ENCODE data around the gene LPP.
"Not testable (repeated sequence)": the region's sequence is repeated elsewhere in the genome, so short reads cannot be mapped to it uniquely, and the experiment has no call there.

The LPP gene

GRCh38 chr3:188700918-188701317, 547.0 kb downstream of the LPP start:
- no peaks in the 10 kb centered on the region for H3K79me2 ChIP-seq (ENCODE audit: insufficient read depth, low read length)
- no peak overlapping the region for H2AFZ ChIP-seq (ENCODE audit: low read depth, low read length, severe bottlenecking)
- no peaks in the 10 kb centered on the region for H3K27me3 ChIP-seq (ENCODE audit: low read length)
- no peak overlapping the region for H3K4me3 ChIP-seq (ENCODE audit: insufficient read depth, low read length, poor library complexity, severe bottlenecking)
- no peaks in the 10 kb centered on the region for H3K9me2 ChIP-seq (replicated peaks; ENCODE audit: insufficient read depth, low read length)
- H3K27ac ChIP-seq (ENCODE audit: low read depth, low read length) = no peak overlapping the region
- no peaks in the 10 kb centered on the region for H4K20me1 ChIP-seq (ENCODE audit: low read depth, low read length)
- no peaks in the 10 kb centered on the region for H3K36me3 ChIP-seq (ENCODE audit: low read length)
- TF ChIP-seq EZH2phosphoT487 (conservative IDR thresholded peaks at IDR 0.05; ENCODE audit: low read length) = no peak
- TF ChIP-seq, protein P1, sequence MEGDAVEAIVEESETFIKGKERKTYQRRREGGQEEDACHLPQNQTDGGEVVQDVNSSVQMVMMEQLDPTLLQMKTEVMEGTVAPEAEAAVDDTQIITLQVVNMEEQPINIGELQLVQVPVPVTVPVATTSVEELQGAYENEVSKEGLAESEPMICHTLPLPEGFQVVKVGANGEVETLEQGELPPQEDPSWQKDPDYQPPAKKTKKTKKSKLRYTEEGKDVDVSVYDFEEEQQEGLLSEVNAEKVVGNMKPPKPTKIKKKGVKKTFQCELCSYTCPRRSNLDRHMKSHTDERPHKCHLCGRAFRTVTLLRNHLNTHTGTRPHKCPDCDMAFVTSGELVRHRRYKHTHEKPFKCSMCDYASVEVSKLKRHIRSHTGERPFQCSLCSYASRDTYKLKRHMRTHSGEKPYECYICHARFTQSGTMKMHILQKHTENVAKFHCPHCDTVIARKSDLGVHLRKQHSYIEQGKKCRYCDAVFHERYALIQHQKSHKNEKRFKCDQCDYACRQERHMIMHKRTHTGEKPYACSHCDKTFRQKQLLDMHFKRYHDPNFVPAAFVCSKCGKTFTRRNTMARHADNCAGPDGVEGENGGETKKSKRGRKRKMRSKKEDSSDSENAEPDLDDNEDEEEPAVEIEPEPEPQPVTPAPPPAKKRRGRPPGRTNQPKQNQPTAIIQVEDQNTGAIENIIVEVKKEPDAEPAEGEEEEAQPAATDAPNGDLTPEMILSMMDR (IDR thresholded peaks at IDR 0.05; ENCODE audit: insufficient read depth, low read length, poor library complexity, severe bottlenecking) = no peak
- no peaks in the 10 kb centered on the region for H3K9me3 ChIP-seq (ENCODE audit: insufficient read depth, low read length)
- no peak overlapping the region for H3K4me2 ChIP-seq (ENCODE audit: low read depth, low read length, poor library complexity, severe bottlenecking)
- peaks cover 15% of the 10 kb centered on the region for H3F3A ChIP-seq (ENCODE audit: insufficient read depth)
- H3K9ac ChIP-seq (ENCODE audit: low read length) = no peak overlapping the region

- no peak overlapping the region for H3K4me2 ChIP-seq (ENCODE audit: low read depth, low read length, poor library complexity, severe bottlenecking)
- H3F3A ChIP-seq (ENCODE audit: insufficient read depth) = peaks cover 14% of the 10 kb centered on the region
- TF ChIP-seq, protein P1 (IDR thresholded peaks at IDR 0.05; ENCODE audit: insufficient read depth, low read length, poor library complexity, severe bottlenecking) = no peak
- TF ChIP-seq EZH2phosphoT487 (conservative IDR thresholded peaks at IDR 0.05; ENCODE audit: low read length) = no peak
- H2AFZ ChIP-seq (ENCODE audit: low read depth, low read length, severe bottlenecking) = no peak overlapping the region
- H3K9ac ChIP-seq (ENCODE audit: low read length) = no peak overlapping the region
- no peaks in the 10 kb centered on the region for H4K20me1 ChIP-seq (ENCODE audit: low read depth, low read length)
- no peak overlapping the region for H3K4me3 ChIP-seq (ENCODE audit: insufficient read depth, low read length, poor library complexity, severe bottlenecking)
- H3K79me2 ChIP-seq (ENCODE audit: insufficient read depth, low read length) = no peaks in the 10 kb centered on the region
- no peaks in the 10 kb centered on the region for H3K9me2 ChIP-seq (replicated peaks; ENCODE audit: insufficient read depth, low read length)
- no peaks in the 10 kb centered on the region for H3K36me3 ChIP-seq (ENCODE audit: low read length)
- no peaks in the 10 kb centered on the region for H3K27me3 ChIP-seq (ENCODE audit: low read length)
- H3K9me3 ChIP-seq (ENCODE audit: insufficient read depth, low read length) = no peaks in the 10 kb centered on the region
- H3K27ac ChIP-seq (ENCODE audit: low read depth, low read length) = no peak overlapping the region
Measured at GRCh38 chr3:188701485-188701969, 547.6 kb downstream of the LPP start.

DNA sequence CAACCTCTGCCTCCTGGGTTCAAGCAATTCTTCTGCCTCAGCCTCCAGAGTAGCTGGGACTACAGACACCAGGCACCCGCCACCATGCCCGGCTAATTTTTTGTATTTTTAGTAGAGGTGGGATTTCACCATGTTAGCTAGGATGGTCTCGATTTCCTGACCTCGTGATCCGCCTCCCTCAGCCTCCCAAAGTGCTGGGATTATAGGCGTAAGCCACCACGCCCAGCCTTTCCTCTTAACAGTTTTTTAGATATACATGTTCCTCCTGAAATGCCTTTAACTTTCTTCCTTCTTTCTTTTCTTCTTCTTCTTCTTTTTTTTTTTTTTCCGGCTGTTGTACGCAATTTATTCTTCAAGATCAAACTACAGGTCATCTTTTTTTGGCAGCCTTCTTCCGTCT, 548.1 kb downstream of the LPP start:
- H3F3A ChIP-seq (ENCODE audit: insufficient read depth); H3K36me3 ChIP-seq (ENCODE audit: low read length); H4K20me1 ChIP-seq (ENCODE audit: low read depth, low read length); H2AFZ ChIP-seq (ENCODE audit: low read depth, low read length, severe bottlenecking); H3K9me3 ChIP-seq (ENCODE audit: insufficient read depth, low read length); H3K27me3 ChIP-seq (ENCODE audit: low read length); H3K4me2 ChIP-seq (ENCODE audit: low read depth, low read length, poor library complexity, severe bottlenecking); H3K27ac ChIP-seq (ENCODE audit: low read depth, low read length); H3K9ac ChIP-seq (ENCODE audit: low read length); H3K4me3 ChIP-seq (ENCODE audit: insufficient read depth, low read length, poor library complexity, severe bottlenecking); H3K9me2 ChIP-seq (replicated peaks; ENCODE audit: insufficient read depth, low read length); H3K79me2 ChIP-seq (ENCODE audit: insufficient read depth, low read length): not testable (repeated sequence)

DNA sequence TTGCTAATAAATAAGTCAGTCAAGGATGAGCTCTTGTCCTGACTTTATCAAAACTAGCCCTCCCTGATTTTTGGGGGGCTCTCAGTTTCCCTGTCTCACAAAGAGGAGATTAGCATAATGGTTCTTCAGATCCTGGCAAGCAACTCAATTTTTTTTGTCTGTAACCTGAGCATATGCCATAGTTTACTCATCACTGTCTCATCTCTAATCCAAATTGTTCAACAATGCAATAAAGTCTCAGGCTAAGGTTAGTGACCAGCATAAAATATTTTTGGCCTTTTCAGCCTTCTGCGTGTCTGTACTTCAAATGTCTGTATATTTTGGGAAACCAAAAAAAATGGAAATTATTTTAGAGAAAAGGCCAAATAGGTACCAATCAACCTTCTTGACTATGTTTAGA, 552.2 kb downstream of the LPP start:
- H2AFZ ChIP-seq (ENCODE audit: low read depth, low read length, severe bottlenecking) = no peak overlapping the region
- no peaks in the 10 kb centered on the region for H3K9me2 ChIP-seq (replicated peaks; ENCODE audit: insufficient read depth, low read length)
- no peaks in the 10 kb centered on the region for H3K27me3 ChIP-seq (ENCODE audit: low read length)
- H3K9ac ChIP-seq (ENCODE audit: low read length) = no peak overlapping the region
- no peaks in the 10 kb centered on the region for H3K79me2 ChIP-seq (ENCODE audit: insufficient read depth, low read length)
- H3K27ac ChIP-seq (ENCODE audit: low read depth, low read length) = no peak overlapping the region
- no peaks in the 10 kb centered on the region for H4K20me1 ChIP-seq (ENCODE audit: low read depth, low read length)
- no peak overlapping the region for H3K4me2 ChIP-seq (ENCODE audit: low read depth, low read length, poor library complexity, severe bottlenecking)
- no peaks in the 10 kb centered on the region for H3F3A ChIP-seq (ENCODE audit: insufficient read depth)
- no peaks in the 10 kb centered on the region for H3K9me3 ChIP-seq (ENCODE audit: insufficient read depth, low read length)
- no peak for TF ChIP-seq EZH2phosphoT487 (conservative IDR thresholded peaks at IDR 0.05; ENCODE audit: low read length)
- TF ChIP-seq, protein P1 (IDR thresholded peaks at IDR 0.05; ENCODE audit: insufficient read depth, low read length, poor library complexity, severe bottlenecking) = no peak
- H3K4me3 ChIP-seq (ENCODE audit: insufficient read depth, low read length, poor library complexity, severe bottlenecking) = no peak overlapping the region
- H3K36me3 ChIP-seq (ENCODE audit: low read length) = no peaks in the 10 kb centered on the region

Data from SU-DHL-6 (cell line).